ENCODE measurements around the gene PGPEP1.

DNA sequence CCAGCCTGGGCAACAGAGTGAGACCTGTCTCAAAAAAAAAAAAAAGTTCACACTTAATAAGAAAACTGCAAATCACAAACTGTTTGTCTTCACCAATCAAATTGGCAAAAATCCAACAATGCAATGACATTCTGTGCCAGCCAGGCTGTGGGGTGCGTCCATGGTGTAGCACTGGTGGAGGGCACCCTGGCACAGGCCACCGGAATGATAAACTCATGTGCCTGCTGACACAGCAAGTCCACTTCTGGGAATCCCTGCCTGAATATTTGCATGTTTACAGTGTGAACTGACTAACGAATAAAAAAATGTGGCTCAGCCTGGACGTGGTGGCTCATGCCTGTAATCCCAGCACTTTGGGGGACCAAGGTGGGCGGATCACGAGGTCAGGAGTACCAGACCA, 58.6 kb downstream of the PGPEP1 start:
- TF ChIP-seq EP300 (IDR thresholded peaks at IDR 0.05) (no peak), POLR2A (IDR thresholded peaks at IDR 0.05; ENCODE audit: low read depth) (no peak), POLR2AphosphoS5 (IDR thresholded peaks at IDR 0.05) (no peak)
- TF ChIP-seq, protein P1, sequence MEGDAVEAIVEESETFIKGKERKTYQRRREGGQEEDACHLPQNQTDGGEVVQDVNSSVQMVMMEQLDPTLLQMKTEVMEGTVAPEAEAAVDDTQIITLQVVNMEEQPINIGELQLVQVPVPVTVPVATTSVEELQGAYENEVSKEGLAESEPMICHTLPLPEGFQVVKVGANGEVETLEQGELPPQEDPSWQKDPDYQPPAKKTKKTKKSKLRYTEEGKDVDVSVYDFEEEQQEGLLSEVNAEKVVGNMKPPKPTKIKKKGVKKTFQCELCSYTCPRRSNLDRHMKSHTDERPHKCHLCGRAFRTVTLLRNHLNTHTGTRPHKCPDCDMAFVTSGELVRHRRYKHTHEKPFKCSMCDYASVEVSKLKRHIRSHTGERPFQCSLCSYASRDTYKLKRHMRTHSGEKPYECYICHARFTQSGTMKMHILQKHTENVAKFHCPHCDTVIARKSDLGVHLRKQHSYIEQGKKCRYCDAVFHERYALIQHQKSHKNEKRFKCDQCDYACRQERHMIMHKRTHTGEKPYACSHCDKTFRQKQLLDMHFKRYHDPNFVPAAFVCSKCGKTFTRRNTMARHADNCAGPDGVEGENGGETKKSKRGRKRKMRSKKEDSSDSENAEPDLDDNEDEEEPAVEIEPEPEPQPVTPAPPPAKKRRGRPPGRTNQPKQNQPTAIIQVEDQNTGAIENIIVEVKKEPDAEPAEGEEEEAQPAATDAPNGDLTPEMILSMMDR (IDR thresholded peaks at IDR 0.05) = no peak

Measured in esophagus muscularis mucosa (tissue), 4 donors.